Stimulated activated CD4-positive, alpha-beta T cell treated with anti-CD3 and anti-CD28 coated beads, Interleukin-4, amount 100 ng/mL, for 1 hour (primary cell): ENCODE data around the gene USP28.
"Not testable (repeated sequence)": the region's sequence is repeated elsewhere in the genome, so short reads cannot be mapped to it uniquely, and the experiment has no call there.

ENCODE experiments used
- DNase-seq: peaks from one replicate; pipeline ENCODE4 v3.0.0-alpha.2; 2020

The USP28 gene, protein sequence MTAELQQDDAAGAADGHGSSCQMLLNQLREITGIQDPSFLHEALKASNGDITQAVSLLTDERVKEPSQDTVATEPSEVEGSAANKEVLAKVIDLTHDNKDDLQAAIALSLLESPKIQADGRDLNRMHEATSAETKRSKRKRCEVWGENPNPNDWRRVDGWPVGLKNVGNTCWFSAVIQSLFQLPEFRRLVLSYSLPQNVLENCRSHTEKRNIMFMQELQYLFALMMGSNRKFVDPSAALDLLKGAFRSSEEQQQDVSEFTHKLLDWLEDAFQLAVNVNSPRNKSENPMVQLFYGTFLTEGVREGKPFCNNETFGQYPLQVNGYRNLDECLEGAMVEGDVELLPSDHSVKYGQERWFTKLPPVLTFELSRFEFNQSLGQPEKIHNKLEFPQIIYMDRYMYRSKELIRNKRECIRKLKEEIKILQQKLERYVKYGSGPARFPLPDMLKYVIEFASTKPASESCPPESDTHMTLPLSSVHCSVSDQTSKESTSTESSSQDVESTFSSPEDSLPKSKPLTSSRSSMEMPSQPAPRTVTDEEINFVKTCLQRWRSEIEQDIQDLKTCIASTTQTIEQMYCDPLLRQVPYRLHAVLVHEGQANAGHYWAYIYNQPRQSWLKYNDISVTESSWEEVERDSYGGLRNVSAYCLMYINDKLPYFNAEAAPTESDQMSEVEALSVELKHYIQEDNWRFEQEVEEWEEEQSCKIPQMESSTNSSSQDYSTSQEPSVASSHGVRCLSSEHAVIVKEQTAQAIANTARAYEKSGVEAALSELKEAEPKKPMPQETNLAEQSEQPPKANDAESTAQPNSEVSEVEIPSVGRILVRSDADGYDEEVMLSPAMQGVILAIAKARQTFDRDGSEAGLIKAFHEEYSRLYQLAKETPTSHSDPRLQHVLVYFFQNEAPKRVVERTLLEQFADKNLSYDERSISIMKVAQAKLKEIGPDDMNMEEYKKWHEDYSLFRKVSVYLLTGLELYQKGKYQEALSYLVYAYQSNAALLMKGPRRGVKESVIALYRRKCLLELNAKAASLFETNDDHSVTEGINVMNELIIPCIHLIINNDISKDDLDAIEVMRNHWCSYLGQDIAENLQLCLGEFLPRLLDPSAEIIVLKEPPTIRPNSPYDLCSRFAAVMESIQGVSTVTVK

DNA sequence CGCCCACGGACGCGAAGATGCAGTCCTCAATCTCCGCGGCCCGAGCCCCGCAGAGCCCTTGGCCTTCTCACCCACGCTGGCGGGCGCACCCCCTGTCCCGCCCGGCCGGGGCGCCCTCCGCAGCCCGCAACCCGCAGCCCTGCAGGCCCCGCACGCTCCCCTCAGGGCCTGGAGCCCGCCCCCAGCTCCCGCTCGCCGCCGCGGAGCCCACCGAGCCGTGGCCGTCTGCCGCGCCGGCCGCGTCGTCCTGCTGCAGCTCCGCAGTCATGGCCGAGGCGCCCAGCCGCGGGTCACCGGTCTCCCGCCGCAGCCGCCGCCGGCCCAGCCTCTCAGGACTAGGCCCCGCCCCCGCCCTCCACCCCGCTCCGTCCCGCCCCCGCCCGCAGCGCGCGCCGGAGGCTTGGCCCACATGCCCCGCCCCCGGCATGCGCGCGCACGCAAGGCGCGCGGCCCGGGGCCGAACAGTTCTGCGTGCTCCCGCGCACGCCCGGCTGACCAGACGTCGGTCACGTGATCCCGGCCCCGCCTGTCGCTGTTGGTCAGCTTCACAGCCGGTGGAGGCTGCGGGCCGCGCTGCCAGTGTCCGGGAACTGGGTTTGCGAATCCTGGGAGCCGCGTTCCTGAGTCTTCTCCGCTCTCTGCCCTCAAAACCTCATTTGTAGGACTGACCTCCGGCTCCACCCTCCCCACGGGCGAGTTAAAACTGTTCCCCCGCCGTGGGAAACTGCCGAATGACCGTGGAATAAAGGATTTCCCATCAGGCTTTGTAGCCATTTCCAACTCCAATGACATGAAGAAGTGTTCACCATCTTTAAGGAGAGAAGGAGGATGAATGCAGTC is at the start of gene USP28:
USP28 (minus strand) TSS at position 339 of the 840 bp plus-strand sequence; CDS start at position 268, 71 bp downstream.
- DNase-seq = peak; percentile 76

DNA sequence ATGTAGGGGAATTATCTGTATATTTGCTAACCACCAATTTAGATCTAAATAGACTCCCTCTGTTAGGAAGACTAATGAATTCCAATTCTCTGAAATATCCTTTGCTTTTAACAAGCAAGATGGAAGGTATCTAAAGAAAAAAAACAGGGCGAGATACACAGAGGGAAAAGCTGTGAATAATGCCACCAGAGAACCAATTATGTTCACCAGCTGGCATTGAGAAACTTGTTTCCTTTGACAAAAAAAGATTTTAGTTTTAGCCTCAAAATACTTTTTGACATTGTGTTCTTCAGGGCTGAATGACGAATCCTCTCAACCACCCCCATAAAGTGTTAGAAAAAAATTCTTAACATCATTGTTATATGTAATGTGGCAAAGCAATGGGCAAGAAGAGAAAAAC is 48.2 kb upstream of the USP28 start:
- no peak for DNase-seq

DNA sequence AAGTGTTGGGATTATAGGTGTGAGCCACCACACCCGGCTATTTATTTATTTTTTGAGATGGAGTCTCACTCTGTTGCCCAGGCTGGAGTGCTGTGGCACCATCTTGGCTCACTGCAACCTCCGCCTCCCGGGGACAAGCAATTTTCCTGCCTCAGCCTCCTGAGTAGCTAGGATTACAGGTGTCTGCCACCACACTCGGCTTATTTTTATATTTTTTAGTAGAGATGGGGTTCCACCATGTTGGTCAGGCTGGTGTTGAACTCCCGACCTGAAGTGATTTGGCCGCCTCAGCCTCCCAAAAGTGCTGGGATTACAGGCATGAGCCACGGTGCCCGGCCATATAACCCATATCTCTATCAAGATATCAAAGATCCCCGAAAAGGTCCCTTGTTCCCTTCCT is 36.1 kb upstream of the USP28 start:
- DNase-seq = not testable (repeated sequence)

DNA sequence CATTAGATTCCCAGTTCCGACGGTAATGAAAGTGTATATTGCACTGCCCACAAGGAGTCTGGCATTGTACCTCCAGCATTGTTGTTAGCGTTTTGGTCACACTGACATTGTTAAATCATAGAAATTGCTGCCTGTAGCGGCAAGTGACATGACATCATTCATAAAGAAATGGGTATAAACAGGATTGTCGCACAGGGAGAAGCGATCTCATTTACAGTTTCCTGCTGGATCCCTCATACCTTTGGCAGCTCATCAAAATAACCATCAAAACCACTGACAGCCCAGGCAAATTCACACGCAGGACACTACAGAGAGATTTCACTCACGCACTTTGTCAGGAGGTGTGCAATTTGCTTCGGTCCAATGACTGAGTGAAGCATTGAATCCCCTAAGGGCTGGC is 32.7 kb upstream of the USP28 start:
- DNase-seq = no peak

DNA sequence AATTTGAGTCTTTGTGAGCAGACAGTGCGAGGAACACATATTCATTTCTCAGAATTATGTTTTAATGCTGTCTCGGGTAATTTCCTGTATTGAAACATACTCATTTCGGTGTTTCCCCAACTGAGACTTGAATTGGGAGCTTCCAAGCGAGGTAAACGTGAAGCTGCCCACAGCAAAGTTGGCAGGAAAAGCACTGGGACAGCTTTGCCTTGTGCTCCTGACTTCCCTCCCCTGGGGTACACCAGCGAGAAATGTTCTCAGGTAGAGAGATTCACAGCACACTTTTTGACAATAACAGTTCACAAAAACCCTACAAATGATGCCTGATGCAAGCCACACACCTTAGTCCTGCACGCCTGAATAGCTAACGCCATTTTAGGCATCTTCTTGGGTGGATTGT is 32.3 kb upstream of the USP28 start:
- DNase-seq = no peak

DNA sequence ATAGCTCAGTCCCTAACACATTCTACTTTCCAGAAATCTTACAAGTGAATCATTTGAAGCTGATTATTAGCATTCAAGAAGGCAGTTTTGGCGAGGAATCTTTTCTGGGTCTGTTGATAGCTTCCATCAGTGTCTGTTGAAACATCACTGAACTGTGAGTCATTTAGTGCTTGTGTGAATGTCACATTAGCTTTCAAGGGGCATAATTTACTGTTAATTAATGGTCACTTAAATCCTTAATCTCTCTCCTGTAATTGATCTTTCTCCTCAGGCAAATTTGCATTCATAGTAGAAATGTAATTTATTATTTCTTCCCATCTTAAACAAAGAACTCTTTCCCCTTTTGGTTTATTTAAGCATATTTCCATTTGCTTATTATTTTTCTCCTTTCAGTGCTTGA is 31.8 kb upstream of the USP28 start:
- no peak for DNase-seq

DNA sequence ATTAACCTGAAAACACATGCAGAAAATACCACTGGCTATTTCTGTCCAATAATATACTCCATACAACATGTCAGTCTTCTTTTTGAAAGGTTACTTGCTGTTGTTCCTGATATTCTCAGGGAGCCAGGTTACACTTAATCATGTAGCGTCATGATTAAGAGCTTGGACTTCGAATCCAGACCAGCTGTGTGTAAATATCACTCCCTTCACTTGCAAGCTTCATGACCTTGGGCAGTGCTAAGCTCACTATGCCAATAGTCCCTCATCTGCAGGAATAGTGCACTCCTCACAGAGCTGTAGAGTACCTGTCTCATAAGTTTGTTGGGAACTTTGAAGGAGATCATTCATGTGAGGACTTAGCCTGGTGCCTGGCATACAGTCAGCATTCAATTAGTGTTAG is 31.1 kb upstream of the USP28 start:
- DNase-seq = no peak

DNA sequence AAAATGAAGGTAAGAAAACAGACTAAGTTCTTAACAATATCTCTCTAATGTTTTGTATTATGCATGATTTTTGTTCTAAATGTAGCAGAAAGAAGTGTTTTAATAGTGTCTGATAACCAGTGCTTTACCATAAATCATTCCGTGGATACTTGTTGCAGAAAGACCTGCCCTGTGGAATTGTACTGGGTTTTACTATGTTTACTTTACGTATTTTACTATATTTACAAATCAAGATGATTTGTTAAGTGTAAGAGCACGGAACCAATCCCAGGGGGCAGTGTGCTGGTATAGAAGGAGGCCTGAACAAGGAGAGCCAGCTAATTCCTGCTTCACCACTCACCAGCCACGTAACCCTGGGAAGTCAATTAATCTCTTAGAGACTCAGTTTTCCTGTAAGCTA is 30.7 kb upstream of the USP28 start:
- no peak for DNase-seq

DNA sequence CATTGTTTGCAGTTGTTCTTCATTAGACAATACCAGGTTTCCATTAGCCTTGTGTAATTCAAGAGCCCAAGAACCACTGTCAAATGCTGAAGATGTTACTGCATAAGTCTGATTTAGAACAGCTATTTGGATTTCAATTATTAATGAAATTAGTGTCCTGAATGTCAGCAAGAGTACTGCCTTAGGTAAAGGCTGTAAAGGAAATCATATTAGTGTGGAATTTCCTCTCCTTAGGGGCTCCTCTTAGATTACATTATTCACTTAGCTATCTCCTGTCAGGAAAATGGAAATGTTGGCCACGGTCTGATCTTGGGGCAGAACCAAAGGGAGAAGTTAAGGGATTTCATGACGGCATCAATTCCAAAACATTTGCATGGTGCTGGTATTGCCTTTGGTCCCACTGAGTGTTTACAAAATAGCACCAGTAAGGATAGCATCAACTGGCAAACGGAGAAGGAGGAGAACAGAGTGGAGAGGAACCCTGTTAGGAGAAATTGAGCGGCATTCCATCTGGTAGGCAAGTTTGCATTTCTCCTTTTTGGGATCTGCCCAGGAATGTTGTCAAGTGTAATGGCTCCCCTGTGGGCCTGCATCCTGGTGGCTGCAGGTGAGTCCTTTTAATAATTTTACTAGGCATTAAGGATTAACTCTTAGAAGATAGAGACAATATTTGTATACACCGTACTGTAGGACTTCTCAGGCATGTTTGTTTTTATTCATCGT is 29.2 kb upstream of the USP28 start, which contains the start of gene HTR3B:
HTR3B (plus strand) TSS at position 418 of the 723 bp plus-strand sequence; CDS start at position 556, 138 bp downstream.
- DNase-seq = no peak

DNA sequence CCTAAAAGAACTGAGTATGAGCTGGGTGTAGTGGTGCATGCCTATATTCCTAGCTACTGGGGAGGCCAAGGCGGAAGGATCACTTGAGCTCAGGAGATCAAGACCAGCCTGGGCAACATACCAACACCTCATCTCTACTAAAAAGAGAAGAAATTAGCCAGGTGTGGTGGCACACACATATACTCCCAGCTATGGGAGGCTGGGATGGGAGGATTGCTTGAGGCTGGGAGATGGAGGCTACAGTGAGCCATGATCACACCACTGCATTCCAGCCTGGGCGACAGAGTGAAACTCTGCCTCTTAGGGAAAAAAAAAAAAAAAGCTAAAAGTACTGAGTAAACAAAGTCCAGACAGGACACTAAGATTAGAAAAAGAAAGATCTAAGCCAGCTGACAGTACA is 25.8 kb upstream of the USP28 start:
- DNase-seq = no peak

DNA sequence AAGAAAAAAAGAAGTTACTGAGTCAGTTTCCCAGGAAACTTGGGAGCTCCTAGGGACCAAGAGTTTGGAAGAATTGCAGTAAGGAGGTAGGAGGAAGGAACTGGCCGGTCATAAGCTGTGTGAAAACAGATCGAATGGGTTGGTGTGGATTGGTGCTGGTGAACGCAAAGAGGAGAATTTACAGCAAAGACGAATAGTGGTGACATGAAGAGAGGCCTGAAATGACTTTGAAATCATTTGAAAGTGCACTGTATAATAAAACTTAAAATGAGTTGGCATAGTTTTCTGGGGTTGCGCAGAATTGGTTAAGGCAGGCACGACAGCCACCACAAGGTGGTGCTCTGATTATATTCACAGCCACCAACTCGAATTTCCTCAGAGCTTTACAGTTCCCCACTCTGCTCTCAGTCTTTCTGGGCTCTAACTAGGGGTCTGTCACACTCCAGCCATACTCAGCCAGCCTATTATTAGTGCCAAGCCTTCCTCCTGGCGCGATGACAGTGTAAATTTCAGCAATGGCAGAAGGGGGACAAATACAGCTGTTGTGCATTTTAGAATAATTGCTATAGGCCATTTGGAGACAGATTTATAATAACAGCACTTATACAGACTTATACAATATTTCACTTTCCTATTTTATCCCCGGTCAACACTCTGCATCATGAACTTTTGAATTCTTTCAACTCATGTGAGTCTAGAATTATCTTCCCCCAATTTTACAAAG is 20.9 kb upstream of the USP28 start:
- peak; percentile 29 for DNase-seq

DNA sequence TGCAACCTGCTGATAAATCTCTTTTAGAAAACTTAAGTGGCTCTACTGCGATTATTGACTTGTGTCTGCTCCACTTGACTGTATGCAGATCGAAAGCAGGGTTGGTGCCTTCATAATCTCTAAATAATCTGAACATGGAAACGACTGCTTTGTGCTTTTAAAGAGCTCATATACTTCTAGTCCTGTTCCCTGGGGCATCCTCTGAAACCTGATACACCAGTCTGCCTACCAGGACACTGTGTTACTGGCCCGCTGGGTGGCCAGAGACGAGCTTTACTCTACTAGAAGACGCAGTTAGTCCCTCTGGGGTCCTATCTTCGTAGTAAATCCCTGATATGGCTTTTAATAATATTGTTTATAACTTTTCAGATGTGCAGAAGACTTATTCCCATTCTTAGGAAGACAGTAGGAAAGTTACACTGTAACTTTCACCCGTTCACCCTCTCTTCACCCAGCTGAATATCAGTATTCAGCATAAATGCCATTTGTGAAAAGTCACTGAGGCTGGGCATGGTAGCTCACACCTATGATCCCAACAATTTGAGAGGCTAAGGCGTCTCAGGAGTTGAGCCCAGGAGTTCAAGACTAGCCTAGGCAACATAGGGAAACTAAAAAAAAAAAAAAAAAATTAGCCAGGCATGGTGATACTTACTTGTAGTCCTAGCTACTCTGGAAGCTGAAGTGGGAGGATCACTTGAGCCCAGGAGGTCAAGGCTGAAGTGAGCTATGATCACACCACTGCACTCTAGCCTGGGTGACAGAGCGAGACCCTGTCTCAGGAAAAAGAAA is 20.2 kb upstream of the USP28 start:
- DNase-seq = no peak

DNA sequence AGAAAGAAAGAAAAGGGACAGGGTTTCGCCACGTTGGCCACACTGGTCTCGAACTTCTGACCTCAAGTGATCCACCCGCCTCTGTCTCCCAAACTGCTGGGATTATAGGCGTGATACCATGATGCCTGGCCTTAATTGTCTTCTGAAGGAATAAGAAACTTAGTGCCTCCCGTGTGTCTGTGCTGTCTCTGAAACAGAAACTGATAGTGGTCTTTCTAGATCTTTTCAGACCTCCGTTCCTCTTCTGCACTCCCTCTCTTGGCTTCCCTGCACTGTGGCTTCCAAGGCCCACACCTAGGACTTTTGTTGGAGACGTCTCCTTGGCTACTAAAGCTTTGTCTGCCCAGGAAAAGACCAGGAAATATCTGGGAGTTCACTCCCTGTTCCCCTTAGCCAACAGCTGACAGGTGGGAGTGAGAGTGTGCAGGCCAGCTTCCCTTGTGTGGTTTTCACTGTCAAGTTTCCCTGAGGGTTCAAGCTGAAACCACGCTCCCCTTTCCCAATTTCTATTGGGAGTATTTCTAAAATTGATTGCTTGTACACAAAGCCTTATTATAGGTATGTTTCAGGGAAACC is 19.1 kb upstream of the USP28 start:
- no peak for DNase-seq

DNA sequence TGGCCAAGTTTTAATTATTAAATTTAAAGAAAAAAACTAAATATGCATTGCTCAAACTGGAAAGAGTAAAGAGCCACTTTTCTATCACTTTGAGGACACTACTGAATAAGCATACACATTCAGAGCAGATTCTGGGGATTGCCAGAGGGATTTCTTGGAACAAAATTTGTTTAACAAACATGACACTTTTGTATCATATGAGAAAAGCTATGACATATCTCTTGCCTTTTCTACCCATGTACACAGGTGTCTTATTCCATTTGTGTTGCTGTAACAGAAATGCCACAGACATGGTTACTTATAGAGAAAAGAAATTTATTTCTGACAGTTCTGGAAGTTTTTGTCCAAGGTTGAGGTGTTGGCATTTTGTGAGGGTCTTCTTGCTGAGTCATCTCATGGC is 13.5 kb upstream of the USP28 start:
- DNase-seq = no peak

DNA sequence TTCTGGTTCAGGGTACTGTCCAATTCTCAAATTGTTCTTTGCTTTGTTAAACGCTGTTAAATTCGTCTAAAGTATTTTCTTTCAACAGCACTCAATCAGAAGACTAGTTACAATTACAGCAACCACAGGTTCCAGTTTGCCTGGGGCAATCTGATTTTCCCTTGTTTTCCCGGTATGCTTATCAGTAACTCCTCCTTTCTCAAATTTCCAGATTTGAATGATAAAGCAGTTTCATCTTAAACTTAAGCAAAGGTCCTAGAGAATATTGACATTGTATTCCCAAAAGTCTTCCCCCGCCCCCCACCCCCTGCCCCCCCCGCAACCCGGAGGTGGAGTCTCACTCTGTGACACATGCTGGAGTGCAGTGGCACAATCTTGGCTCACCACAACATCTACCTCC is 10.5 kb upstream of the USP28 start:
- DNase-seq = no peak

DNA sequence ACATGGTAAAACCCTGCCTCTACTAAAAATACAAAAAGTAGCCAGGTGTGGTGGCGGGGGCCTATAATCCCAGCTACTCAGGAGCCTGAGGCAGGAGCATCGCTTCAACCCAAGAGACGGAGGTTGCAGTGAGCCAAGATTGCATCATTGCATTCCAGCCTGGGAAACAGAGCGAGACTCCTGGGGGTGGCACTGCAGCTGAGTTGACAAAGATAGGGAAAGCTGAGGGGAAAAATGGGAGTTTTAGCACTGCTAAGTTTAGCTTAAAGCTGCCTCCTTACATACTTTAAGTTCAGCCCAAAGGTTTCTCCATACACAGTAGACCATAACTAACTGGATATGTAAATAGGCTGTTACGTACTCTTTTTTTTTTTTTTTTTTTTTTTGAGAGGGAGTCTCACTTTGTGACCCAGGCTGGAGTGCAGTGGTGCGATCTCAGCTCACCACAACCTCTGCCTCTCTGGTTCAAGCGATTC is 9.0 kb upstream of the USP28 start:
- no peak for DNase-seq

DNA sequence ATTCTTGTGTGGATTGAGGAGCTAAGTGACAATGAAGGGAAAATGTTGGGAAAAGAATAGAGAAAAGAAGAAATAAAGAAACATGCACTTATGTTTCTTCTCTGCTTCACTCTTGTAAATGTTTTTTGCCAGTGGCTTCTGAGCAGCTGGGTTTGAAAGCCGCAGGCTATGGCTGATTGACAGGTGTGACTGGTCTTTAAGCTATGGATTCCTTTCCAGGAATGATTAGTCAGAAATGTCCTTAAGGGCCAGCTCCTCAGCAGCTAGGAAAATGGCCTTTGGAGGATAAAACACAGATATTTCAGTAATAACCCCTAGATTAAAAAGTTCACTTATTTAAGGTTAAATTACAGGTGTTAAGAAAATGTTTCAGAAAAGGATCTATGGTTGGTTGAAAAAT is 6.5 kb upstream of the USP28 start:
- DNase-seq = no peak

DNA sequence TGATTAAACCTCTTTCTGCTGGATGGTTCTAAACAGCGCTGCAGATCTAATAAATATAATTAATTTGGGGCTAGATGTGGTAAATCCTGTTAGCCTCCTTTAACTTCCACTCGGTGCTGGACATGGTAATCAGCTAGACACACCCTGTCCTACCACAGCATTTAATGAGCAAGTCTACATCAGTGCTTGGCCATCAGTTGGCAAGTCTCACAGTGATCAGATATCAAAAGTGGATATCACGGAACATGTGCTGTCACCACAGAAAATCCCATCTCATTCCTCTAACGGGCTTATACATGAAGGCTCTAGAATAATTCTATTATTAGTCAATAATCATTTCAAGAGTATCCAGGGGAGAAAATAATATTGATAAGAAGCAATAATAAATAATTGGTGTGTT is 5.6 kb upstream of the USP28 start:
- no peak for DNase-seq

DNA sequence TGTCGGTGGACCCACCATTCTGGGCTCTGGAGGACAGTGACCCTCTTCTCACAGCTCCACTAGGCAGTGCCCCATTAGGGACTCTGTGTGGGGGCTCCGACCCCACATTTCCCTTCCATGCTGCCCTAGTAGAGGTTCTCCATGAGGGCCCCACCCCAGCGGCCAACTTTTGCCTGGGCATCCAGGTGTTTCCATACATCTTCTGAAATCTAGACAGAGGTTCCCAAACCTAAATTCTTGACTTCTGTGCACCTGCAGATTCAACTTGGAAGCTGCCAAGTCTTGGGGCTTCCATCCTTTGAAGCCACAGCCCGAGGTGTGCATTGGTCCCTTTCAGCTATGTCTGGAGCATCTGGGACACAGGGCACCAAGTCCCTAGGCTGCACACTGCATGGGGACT is 4.1 kb upstream of the USP28 start:
- DNase-seq = not testable (repeated sequence)

DNA sequence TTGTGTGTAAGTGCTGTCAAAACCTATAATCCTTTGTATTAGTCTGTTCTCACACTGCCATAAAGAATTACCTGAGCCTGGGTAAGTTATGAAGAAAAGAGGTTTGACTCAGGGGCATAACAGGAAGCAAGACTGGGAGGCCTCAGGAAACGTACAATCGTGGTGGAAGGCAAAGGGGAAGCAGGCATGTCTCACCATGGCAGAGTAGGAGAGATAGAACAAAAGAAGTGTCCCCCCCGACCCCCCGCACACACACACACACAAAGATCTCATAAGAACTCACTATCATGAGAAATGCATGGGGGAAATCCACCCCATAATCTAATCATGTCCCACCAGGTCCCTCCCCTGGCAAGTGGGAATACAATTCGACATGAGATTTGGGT is 2.3 kb upstream of the USP28 start:
- no peak for DNase-seq
